ENCODE measurements around the gene CAST.

CAST gene

GRCh38 chr5:96714951-96715451, 52.8 kb downstream of the CAST start:
- Histone ChIP-seq H3K27me3 (ENCODE audit: control insufficient read depth, insufficient read depth, low read length) (no peaks in the 10 kb centered on the region), H3K27ac (ENCODE audit: low read depth, low read length) (no peak overlapping the region), H3K4me3 (ENCODE audit: low read depth, low read length) (no peak overlapping the region), H3K9me3 (ENCODE audit: control insufficient read depth, insufficient read depth, low read length) (no peaks in the 10 kb centered on the region), H3K9ac (ENCODE audit: low read depth, low read length) (no peak overlapping the region), H3K36me3 (ENCODE audit: control insufficient read depth, insufficient read depth, low read length) (no peaks in the 10 kb centered on the region), H3K4me1 (ENCODE audit: control insufficient read depth, insufficient read depth, low read length) (peaks cover 10% of the 10 kb centered on the region; the same call in 1 of the 2 replicates)

GRCh38 chr5:96716007-96716406, 53.8 kb downstream of the CAST start:
- H3K9me3 ChIP-seq (ENCODE audit: control insufficient read depth, insufficient read depth, low read length) = no peaks in the 10 kb centered on the region
- H3K4me1 ChIP-seq (ENCODE audit: control insufficient read depth, insufficient read depth, low read length) = peaks cover 10% of the 10 kb centered on the region; the same call in 1 of the 2 replicates
- no peaks in the 10 kb centered on the region for H3K36me3 ChIP-seq (ENCODE audit: control insufficient read depth, insufficient read depth, low read length)
- no peak overlapping the region for H3K4me3 ChIP-seq (ENCODE audit: low read depth, low read length)
- no peak overlapping the region for H3K9ac ChIP-seq (ENCODE audit: low read depth, low read length)
- no peak overlapping the region for H3K27ac ChIP-seq (ENCODE audit: low read depth, low read length)
- H3K27me3 ChIP-seq (ENCODE audit: control insufficient read depth, insufficient read depth, low read length) = no peaks in the 10 kb centered on the region

- H3K4me3 ChIP-seq (ENCODE audit: low read depth, low read length) = no peak overlapping the region
- no peaks in the 10 kb centered on the region for H3K27me3 ChIP-seq (ENCODE audit: control insufficient read depth, insufficient read depth, low read length)
- no peak overlapping the region for H3K9ac ChIP-seq (ENCODE audit: low read depth, low read length)
- H3K9me3 ChIP-seq (ENCODE audit: control insufficient read depth, insufficient read depth, low read length) = no peaks in the 10 kb centered on the region
- no peak overlapping the region for H3K27ac ChIP-seq (ENCODE audit: low read depth, low read length)
- H3K36me3 ChIP-seq (ENCODE audit: control insufficient read depth, insufficient read depth, low read length) = no peaks in the 10 kb centered on the region
- peaks cover 10% of the 10 kb centered on the region; the same call in 1 of the 2 replicates for H3K4me1 ChIP-seq (ENCODE audit: control insufficient read depth, insufficient read depth, low read length)
These were observed 54.5 kb downstream of the CAST start for GRCh38 chr5:96716716-96717115.

- Histone ChIP-seq H3K27me3 (ENCODE audit: control insufficient read depth, insufficient read depth, low read length) (no peaks in the 10 kb centered on the region), H3K9me3 (ENCODE audit: control insufficient read depth, insufficient read depth, low read length) (no peaks in the 10 kb centered on the region), H3K27ac (ENCODE audit: low read depth, low read length) (no peak overlapping the region), H3K4me3 (ENCODE audit: low read depth, low read length) (no peak overlapping the region), H3K4me1 (ENCODE audit: control insufficient read depth, insufficient read depth, low read length) (peaks cover 10% of the 10 kb centered on the region; the same call in 1 of the 2 replicates), H3K9ac (ENCODE audit: low read depth, low read length) (no peak overlapping the region), H3K36me3 (ENCODE audit: control insufficient read depth, insufficient read depth, low read length) (no peaks in the 10 kb centered on the region)
These were observed 55.7 kb downstream of the CAST start for GRCh38 chr5:96717874-96718273.

GRCh38 chr5:96718635-96719077, 56.5 kb downstream of the CAST start:
- H3K27ac ChIP-seq (ENCODE audit: low read depth, low read length) = no peak overlapping the region
- H3K9me3 ChIP-seq (ENCODE audit: control insufficient read depth, insufficient read depth, low read length) = no peaks in the 10 kb centered on the region
- H3K36me3 ChIP-seq (ENCODE audit: control insufficient read depth, insufficient read depth, low read length) = no peaks in the 10 kb centered on the region
- H3K4me1 ChIP-seq (ENCODE audit: control insufficient read depth, insufficient read depth, low read length) = peaks cover 10% of the 10 kb centered on the region; the same call in 1 of the 2 replicates
- H3K27me3 ChIP-seq (ENCODE audit: control insufficient read depth, insufficient read depth, low read length) = no peaks in the 10 kb centered on the region
- H3K9ac ChIP-seq (ENCODE audit: low read depth, low read length) = no peak overlapping the region
- no peak overlapping the region for H3K4me3 ChIP-seq (ENCODE audit: low read depth, low read length)

GRCh38 chr5:96720408-96720807, 58.2 kb downstream of the CAST start:
- H3K36me3 ChIP-seq (ENCODE audit: control insufficient read depth, insufficient read depth, low read length) = no peaks in the 10 kb centered on the region
- H3K9me3 ChIP-seq (ENCODE audit: control insufficient read depth, insufficient read depth, low read length) = no peaks in the 10 kb centered on the region
- no peak overlapping the region for H3K27ac ChIP-seq (ENCODE audit: low read depth, low read length)
- H3K4me1 ChIP-seq (ENCODE audit: control insufficient read depth, insufficient read depth, low read length) = peaks cover 10% of the 10 kb centered on the region; the same call in 1 of the 2 replicates
- no peak overlapping the region for H3K4me3 ChIP-seq (ENCODE audit: low read depth, low read length)
- no peaks in the 10 kb centered on the region for H3K27me3 ChIP-seq (ENCODE audit: control insufficient read depth, insufficient read depth, low read length)
- H3K9ac ChIP-seq (ENCODE audit: low read depth, low read length) = no peak overlapping the region

GRCh38 chr5:96721351-96721977, 59.3 kb downstream of the CAST start:
- H3K9me3 ChIP-seq (ENCODE audit: control insufficient read depth, insufficient read depth, low read length) = no peaks in the 10 kb centered on the region
- no peak overlapping the region for H3K27ac ChIP-seq (ENCODE audit: low read depth, low read length)
- peaks cover 8% of the 10 kb centered on the region; the same call in 1 of the 2 replicates for H3K4me1 ChIP-seq (ENCODE audit: control insufficient read depth, insufficient read depth, low read length)
- no peaks in the 10 kb centered on the region for H3K36me3 ChIP-seq (ENCODE audit: control insufficient read depth, insufficient read depth, low read length)
- no peaks in the 10 kb centered on the region for H3K27me3 ChIP-seq (ENCODE audit: control insufficient read depth, insufficient read depth, low read length)
- no peak overlapping the region for H3K9ac ChIP-seq (ENCODE audit: low read depth, low read length)
- H3K4me3 ChIP-seq (ENCODE audit: low read depth, low read length) = no peak overlapping the region

GRCh38 chr5:96725257-96725656, 63.1 kb downstream of the CAST start:
- Histone ChIP-seq H3K27me3 (ENCODE audit: control insufficient read depth, insufficient read depth, low read length) (no peaks in the 10 kb centered on the region), H3K4me3 (ENCODE audit: low read depth, low read length) (no peak overlapping the region), H3K9me3 (ENCODE audit: control insufficient read depth, insufficient read depth, low read length) (no peaks in the 10 kb centered on the region), H3K4me1 (ENCODE audit: control insufficient read depth, insufficient read depth, low read length) (peaks cover 3% of the 10 kb centered on the region; the same call in 1 of the 2 replicates), H3K36me3 (ENCODE audit: control insufficient read depth, insufficient read depth, low read length) (no peaks in the 10 kb centered on the region), H3K9ac (ENCODE audit: low read depth, low read length) (no peak overlapping the region), H3K27ac (ENCODE audit: low read depth, low read length) (no peak overlapping the region)

GRCh38 chr5:96726802-96727201, 64.6 kb downstream of the CAST start:
- Histone ChIP-seq H3K27ac (ENCODE audit: low read depth, low read length) (no peak overlapping the region), H3K9ac (ENCODE audit: low read depth, low read length) (no peak overlapping the region), H3K4me1 (ENCODE audit: control insufficient read depth, insufficient read depth, low read length) (peaks cover 3% of the 10 kb centered on the region; the same call in 1 of the 2 replicates), H3K27me3 (ENCODE audit: control insufficient read depth, insufficient read depth, low read length) (no peaks in the 10 kb centered on the region), H3K9me3 (ENCODE audit: control insufficient read depth, insufficient read depth, low read length) (no peaks in the 10 kb centered on the region), H3K4me3 (ENCODE audit: low read depth, low read length) (no peak overlapping the region), H3K36me3 (ENCODE audit: control insufficient read depth, insufficient read depth, low read length) (no peaks in the 10 kb centered on the region)

GRCh38 chr5:96729156-96729555, 67.0 kb downstream of the CAST start:
- Histone ChIP-seq H3K9me3 (ENCODE audit: control insufficient read depth, insufficient read depth, low read length) (no peaks in the 10 kb centered on the region), H3K4me3 (ENCODE audit: low read depth, low read length) (no peak overlapping the region), H3K9ac (ENCODE audit: low read depth, low read length) (no peak overlapping the region), H3K4me1 (ENCODE audit: control insufficient read depth, insufficient read depth, low read length) (peaks cover 8% of the 10 kb centered on the region; the same call in 1 of the 2 replicates), H3K27ac (ENCODE audit: low read depth, low read length) (no peak overlapping the region), H3K36me3 (ENCODE audit: control insufficient read depth, insufficient read depth, low read length) (no peaks in the 10 kb centered on the region), H3K27me3 (ENCODE audit: control insufficient read depth, insufficient read depth, low read length) (no peaks in the 10 kb centered on the region)

GRCh38 chr5:96730586-96730985, 68.4 kb downstream of the CAST start:
- Histone ChIP-seq H3K27ac (ENCODE audit: low read depth, low read length) (no peak overlapping the region), H3K36me3 (ENCODE audit: control insufficient read depth, insufficient read depth, low read length) (no peaks in the 10 kb centered on the region), H3K9ac (ENCODE audit: low read depth, low read length) (no peak overlapping the region), H3K9me3 (ENCODE audit: control insufficient read depth, insufficient read depth, low read length) (no peaks in the 10 kb centered on the region), H3K4me3 (ENCODE audit: low read depth, low read length) (no peak overlapping the region), H3K27me3 (ENCODE audit: control insufficient read depth, insufficient read depth, low read length) (no peaks in the 10 kb centered on the region), H3K4me1 (ENCODE audit: control insufficient read depth, insufficient read depth, low read length) (peaks cover 22% of the 10 kb centered on the region)
